Epithelial cell of esophagus (primary cell): ENCODE results near the gene KRTAP2-2.
"Not testable (repeated sequence)": the region's sequence is repeated elsewhere in the genome, so short reads cannot be mapped to it uniquely, and the experiment has no call there.

ENCODE experiments used
- DNase-seq: peaks from one replicate; pipeline ENCODE4 v3.0.0; 2010; ENCODE audit warnings: low read depth
- H3K4me3 ChIP-seq: 2 replicates; pipeline ENCODE4 v1.5.1; 2011; ENCODE audit warnings: mild to moderate bottlenecking, low read length, control low read depth
- TF ChIP-seq, protein P1 (sequence below): IDR thresholded peaks from 2 replicates; pipeline ENCODE4 v1.5.1; 2011; ENCODE audit warnings: low read depth, mild to moderate bottlenecking, low read length, control low read depth, inconsistent platforms; ENCODE audit not compliant: insufficient read depth; ENCODE audit errors: missing control alignments

Gene KRTAP2-2

DNA sequence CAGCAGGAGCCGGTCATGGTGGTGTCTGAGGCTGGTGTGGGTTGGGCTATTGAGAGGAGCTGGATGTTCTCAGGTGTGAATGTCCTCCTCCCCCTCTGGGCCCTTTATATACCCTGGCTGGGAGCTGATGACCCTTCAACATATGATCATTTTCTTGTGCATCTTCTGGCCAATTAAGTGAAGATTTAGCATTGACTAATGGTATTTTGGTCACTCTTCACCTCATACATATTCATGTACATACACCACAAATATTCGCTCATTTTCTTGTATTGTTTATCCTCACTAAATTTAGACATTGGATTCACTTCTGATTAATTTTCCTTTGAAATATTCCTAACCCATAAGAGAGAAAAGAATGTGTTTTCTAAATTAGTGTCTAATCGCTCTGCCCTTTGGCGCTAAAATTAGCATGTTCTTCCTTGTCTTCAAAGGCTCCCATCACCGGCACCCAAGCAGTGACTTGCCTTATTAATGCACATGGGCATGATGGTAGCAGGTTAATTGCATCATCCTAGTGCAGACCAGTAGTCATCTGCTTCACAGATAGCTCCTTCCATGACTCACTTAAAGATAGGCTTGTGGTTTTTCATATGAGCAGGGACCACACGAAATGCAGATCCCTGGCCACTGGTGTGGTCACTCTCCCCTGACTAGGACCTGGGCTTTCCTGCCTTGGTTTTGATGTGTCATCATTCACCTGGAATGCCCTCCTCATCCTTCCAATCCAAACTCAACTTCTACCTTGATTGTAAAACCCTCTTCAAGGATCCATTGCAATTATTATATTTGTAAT is 11.0 kb upstream of the KRTAP2-2 start, which contains the start of gene KRTAP2-4:
Gene KRTAP2-4, minus strand, starts transcription at position 51 of the 796 bp plus-strand sequence. Its CDS starts 34 bp downstream, at position 17.
- H3K4me3 ChIP-seq = no peak within 1 kb of the TSS
- TF ChIP-seq, protein P1, sequence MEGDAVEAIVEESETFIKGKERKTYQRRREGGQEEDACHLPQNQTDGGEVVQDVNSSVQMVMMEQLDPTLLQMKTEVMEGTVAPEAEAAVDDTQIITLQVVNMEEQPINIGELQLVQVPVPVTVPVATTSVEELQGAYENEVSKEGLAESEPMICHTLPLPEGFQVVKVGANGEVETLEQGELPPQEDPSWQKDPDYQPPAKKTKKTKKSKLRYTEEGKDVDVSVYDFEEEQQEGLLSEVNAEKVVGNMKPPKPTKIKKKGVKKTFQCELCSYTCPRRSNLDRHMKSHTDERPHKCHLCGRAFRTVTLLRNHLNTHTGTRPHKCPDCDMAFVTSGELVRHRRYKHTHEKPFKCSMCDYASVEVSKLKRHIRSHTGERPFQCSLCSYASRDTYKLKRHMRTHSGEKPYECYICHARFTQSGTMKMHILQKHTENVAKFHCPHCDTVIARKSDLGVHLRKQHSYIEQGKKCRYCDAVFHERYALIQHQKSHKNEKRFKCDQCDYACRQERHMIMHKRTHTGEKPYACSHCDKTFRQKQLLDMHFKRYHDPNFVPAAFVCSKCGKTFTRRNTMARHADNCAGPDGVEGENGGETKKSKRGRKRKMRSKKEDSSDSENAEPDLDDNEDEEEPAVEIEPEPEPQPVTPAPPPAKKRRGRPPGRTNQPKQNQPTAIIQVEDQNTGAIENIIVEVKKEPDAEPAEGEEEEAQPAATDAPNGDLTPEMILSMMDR = no peak
- peak; percentile 96 for DNase-seq

DNA sequence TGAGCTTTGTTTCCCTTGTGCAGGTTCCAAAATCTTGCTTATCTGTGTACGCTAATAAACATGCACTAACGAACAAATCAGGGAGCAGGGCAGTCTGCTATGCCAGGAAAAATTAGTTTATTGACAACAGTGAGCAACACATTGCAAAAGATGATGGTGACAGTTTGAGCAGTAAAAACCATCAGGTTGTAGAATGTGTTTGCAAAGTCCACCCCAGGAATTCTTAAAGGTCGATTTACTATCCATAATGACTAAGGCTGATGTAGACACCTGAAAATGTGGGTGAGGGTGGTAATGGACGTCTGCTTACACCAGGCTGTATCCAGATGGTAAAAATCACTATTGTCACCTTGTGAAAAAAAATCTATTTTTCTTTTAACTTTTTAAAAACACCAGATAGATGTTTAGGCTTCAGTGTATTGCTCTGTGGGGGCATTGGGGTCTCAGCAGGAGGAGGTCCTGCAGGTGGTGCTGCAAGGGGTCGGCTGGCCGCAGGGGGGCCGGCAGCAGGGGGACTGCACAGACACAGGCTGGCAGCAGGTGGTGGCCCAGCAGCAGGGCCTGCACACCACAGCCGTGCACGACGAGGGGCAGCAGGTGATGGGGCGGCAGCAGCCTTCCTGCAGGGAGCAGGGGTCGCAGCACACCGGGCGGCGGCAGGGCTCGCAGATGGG is 10.1 kb upstream of the KRTAP2-2 start:
- DNase-seq, H3K4me3 ChIP-seq: not testable (repeated sequence)

DNA sequence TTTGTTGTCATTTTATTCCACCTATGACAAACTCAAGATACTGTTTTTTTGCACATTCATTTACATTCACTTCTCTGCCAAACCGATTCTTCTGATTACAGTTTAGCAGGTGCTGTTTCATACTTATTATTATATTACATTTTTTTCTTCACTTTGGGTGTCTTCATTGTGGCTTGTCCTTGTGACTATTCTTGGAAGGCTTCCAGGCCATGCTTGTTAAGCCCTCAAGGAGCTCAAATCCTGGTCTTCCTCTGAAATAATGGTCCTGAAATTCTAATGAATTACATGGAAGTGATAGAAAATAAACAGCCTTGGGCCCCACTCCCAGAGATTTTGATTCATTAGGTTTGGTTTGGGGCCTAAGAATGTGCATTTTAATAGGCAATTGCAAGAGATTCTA is 9.3 kb upstream of the KRTAP2-2 start:
- TF ChIP-seq, protein P1 = no peak

DNA sequence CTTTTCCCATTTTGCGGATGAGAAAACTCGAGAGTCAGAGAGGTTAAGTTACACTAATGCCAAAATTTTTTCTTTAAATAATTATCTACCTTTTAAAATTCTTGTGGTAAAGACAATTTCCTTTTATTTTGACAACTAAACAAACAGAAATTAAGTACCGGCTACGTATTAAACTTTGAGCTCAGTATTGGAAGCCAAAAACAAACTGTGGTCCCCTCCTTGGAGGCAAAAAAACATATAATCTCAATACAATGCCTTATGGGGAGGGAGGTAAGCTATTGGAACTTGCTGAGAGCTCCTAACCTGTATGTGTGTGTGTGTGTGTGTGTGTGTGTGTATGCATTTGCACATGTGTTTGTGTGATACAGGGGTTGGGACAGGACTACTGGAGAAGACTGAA is 8.4 kb upstream of the KRTAP2-2 start:
- no peak for DNase-seq
- TF ChIP-seq, protein P1 = no peak
- H3K4me3 ChIP-seq = no peak overlapping the region

More for the DNA sequence above, 9.3 kb upstream of the KRTAP2-2 start:
- no peak for DNase-seq
- no peak overlapping the region for H3K4me3 ChIP-seq

DNA sequence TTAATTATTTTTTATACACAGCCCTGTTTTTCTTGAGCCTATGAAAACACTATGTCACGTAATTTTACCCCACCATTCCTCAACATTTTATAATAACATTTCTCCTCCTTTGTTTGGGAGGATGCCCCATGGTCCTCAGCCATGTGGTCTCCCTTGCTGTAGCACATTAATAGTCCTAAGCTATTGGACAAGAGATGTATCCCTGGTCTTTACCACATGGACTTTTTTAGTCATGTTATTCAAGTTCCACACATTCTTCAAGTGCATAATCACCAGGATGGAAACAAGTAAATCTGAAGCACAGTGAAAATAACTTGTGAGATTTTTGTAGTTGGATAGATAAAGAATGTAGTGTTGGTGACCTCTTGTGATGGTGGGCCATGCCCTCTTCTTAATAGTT is 6.9 kb upstream of the KRTAP2-2 start:
- TF ChIP-seq, protein P1 = no peak
- H3K4me3 ChIP-seq = no peak overlapping the region
- peak; percentile 59 for DNase-seq

DNA sequence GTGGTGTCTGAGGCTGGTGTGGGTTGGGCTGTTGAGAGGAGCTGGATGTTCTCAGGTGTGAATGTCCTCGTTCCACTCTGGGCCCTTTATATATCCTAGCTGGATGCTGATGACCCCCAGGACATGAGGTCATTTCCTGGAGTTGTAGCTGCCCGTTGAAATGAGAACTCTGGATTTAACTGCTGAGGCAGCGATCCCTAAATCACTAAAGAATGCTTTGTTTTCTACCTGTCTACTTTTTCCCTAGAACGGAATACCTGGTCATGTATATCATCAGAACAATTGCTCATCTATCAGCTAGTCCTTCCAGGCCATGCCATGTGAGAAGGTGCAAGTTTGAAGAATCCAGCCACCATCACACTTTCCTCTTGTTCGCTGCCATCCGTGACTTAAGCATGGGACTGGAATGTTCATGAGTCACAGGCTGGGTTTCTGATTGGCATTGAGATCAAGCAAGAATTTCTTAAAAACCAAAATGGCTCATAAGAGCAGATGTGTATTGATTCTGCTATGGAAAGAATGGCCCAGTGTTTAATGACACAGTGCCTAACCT is 5.1 kb upstream of the KRTAP2-2 start, which contains the start of gene KRTAP2-3:
Gene KRTAP2-3, minus strand, starts transcription at position 63 of the 553 bp plus-strand sequence. CDS start 64 bp downstream, outside the sequence.
- DNase-seq = peak; percentile 97
- no peak within 1 kb of the TSS for H3K4me3 ChIP-seq
- TF ChIP-seq, protein P1 = no peak

DNA sequence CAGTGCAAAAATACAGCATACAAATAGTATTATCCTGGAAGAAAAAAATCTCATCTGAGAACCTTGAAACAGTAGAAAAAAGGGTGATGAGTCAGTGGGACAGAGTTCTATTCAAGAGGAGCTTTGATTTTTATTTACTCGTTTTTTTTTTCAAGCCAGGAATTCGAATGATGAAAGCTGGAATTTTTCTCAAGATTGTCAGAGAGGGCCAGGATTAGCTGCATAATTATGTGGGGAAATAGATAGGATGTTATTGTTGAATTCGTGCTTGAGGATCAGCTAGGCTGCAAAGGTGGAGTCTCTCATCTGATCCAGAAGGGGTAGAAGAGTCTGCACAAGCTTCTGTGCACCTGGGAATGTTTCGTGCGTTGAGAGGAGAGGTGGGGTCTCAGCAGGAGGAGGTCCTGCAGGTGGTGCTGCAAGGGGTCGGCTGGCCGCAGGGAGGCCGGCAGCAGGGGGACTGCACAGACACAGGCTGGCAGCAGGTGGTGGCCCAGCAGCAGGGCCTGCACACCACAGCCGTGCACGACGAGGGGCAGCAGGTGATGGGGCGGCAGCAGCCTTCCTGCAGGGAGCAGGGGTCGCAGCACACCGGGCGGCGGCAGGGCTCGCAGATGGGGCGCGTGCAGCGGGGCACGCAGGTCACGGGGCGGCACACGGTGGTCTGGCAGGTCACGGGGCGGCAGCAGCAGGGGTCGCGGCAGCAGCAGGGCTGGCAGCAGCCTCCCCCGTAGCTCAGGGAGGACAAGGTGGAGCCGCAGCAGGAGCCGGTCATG is 4.4 kb upstream of the KRTAP2-2 start:
- not testable (repeated sequence) for H3K4me3 ChIP-seq
- DNase-seq = peak; percentile 75
